ENCODE measurements around the gene DNAH8.

- no peak for TF ChIP-seq CTCF (IDR thresholded peaks at IDR 0.05)
- no peak for TF ChIP-seq ELF1 (IDR thresholded peaks at IDR 0.05)
- no peak for TF ChIP-seq MXI1 (IDR thresholded peaks at IDR 0.05; ENCODE audit: low read depth, low read length)
- TF ChIP-seq SIN3A (IDR thresholded peaks at IDR 0.05; ENCODE audit: borderline replicate concordance, low read depth, low read length) = no peak
- TF ChIP-seq YY1 (IDR thresholded peaks at IDR 0.05; ENCODE audit: low read depth) = no peak
- TF ChIP-seq RCOR1 (IDR thresholded peaks at IDR 0.05; ENCODE audit: low read length) = no peak
Observed at GRCh38 chr6:38688579-38689087, 26.5 kb upstream of the DNAH8 start.
